Activated CD4-positive, alpha-beta memory T cell treated with anti-CD3 and anti-CD28 coated beads, Interleukin-2, amount 10 ng/mL, durations not matched to agents 7 days and 5 days (primary cell): ENCODE results near the gene DUSP10. TPM values are rescaled to one million over a fixed set of nuclear protein-coding genes. Genes with fewer than 3 reads are reported as not detected.
A peak's percentile ranks its signal among the peaks of the same experiment; 100 is the strongest.

Source experiments
- CTCF ChIA-PET: fragments of 350-600 bp; sonication (Branson Sonifier 250); formaldehyde crosslinking; loops from one replicate; lab custom pipeline; 2021; ENCODE audit warnings: antibody characterized with exemption, inconsistent platforms; lab: Charles Lee
- POLR2A ChIA-PET: fragments of 350-600 bp; sonication (Branson Sonifier 250); formaldehyde crosslinking; loops from one replicate; lab custom pipeline; 2021; ENCODE audit warnings: antibody characterized with exemption; lab: Charles Lee
- DNase-seq: peaks from one replicate; pipeline ENCODE4 v3.0.0-alpha.2; 2020
- H3K27ac Mint-ChIP-seq: one replicate; pipeline ENCODE4 v1.8.0; 2021; ENCODE audit warnings: mild to moderate bottlenecking, mixed read lengths
- H3K27me3 Mint-ChIP-seq: one replicate; pipeline ENCODE4 v1.8.0; 2021; ENCODE audit warnings: mixed read lengths
- H3K36me3 Mint-ChIP-seq: one replicate; pipeline ENCODE4 v1.8.0; 2021; ENCODE audit warnings: low read depth, mixed read lengths
- H3K4me1 Mint-ChIP-seq: one replicate; pipeline ENCODE4 v1.8.0; 2021; ENCODE audit warnings: mixed read lengths
- H3K4me3 Mint-ChIP-seq: one replicate; pipeline ENCODE4 v1.8.0; 2021; ENCODE audit warnings: mild to moderate bottlenecking, mixed read lengths
- H3K9me3 Mint-ChIP-seq: one replicate; pipeline ENCODE4 v1.8.0; 2021; ENCODE audit warnings: mixed read lengths
- total RNA-seq, 2 experiments: library from RNA; stranded (reverse); gene quantifications; one replicate each; pipeline ENCODE4 v1.2.3, GENCODE V29; 2021

Gene DUSP10
- total RNA-seq, 2 experiments from 2014 or later = 18.8 to 20.5 TPM

- POLR2A ChIA-PET = interaction anchor here (1.4 kb wide), 1 partner anchor 18 kb away, joined by 4 read pairs; no protein-coding TSS in a partner anchor
- no peak overlapping the region for H3K27ac Mint-ChIP-seq
Observed at GRCh38 chr1:221761354-221762002, 19.6 kb upstream of the DUSP10 start.

DNA sequence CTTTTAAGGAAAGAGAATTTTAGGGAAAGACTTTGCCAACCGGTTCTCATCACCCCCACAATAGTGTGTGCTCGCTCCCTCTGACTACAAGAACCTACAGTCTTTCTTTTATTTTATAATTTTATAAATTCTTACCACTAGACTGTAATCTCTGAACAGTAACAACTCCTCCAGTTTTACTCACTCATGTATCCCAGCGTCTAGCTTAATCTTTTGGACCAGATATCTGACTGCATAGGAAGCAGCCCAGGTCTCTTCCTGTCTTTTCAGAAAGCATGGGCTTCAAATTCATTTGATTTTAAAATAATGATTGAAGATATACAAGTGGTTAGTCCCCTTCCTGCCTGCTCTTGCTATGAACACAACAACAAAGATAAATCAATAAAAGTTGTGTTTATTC lies 19.0 kb upstream of the DUSP10 start:
- Mint-ChIP-seq H3K4me3 (no peak overlapping the region), H3K4me1 (peaks cover 44% of the 10 kb centered on the region), H3K27ac (no peak overlapping the region), H3K9me3 (no peaks in the 10 kb centered on the region), H3K27me3 (no peaks in the 10 kb centered on the region), H3K36me3 (peaks cover 3% of the 10 kb centered on the region)
- POLR2A ChIA-PET = interaction anchor here (1.4 kb wide), 1 partner anchor 17 kb away, joined by 4 read pairs; no protein-coding TSS in a partner anchor
- CTCF ChIA-PET = no interaction called here
- no peak for DNase-seq

More at GRCh38 chr1:221761354-221762002, 19.6 kb upstream of the DUSP10 start:
- Mint-ChIP-seq H3K4me1 (peaks cover 42% of the 10 kb centered on the region), H3K4me3 (no peak overlapping the region), H3K27me3 (no peaks in the 10 kb centered on the region), H3K36me3 (peaks cover 3% of the 10 kb centered on the region), H3K9me3 (no peaks in the 10 kb centered on the region)
- CTCF ChIA-PET = interaction anchor here (0.9 kb wide), 1 partner anchor 18 kb away, joined by 3 read pairs; no protein-coding TSS in a partner anchor
- DNase-seq = no peak

DNA sequence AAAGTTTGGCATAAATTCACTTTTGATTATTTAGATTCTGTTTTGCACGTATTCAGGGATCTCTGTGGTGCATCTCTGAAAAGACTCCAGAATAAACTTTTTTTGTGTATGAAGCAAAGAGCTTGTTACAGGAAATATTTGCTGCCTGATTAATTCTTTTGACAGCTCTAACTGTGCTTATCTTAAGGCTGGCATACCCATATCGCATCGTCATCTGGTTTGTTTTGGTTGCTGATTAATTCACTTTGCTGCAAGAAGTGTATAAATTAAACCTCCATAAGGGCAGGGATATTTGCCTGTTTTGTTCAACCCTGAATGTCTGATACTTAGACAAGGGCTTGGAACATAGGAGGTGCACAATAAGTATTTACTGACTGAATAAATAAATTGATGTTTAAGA lies 17.5 kb upstream of the DUSP10 start:
- DNase-seq = no peak
- no peak overlapping the region for H3K27ac Mint-ChIP-seq
- peaks cover 52% of the 10 kb centered on the region for H3K4me1 Mint-ChIP-seq
- peaks cover 8% of the 10 kb centered on the region for H3K36me3 Mint-ChIP-seq
- H3K27me3 Mint-ChIP-seq = no peaks in the 10 kb centered on the region
- ChIA-PET CTCF (no interaction called here), POLR2A (interaction anchor here (5.5 kb wide), 1 partner anchor 18 kb away, joined by 28 read pairs; the partner anchor contains the start of gene DUSP10)
- H3K4me3 Mint-ChIP-seq = no peak overlapping the region
- H3K9me3 Mint-ChIP-seq = peaks cover 4% of the 10 kb centered on the region

DNA sequence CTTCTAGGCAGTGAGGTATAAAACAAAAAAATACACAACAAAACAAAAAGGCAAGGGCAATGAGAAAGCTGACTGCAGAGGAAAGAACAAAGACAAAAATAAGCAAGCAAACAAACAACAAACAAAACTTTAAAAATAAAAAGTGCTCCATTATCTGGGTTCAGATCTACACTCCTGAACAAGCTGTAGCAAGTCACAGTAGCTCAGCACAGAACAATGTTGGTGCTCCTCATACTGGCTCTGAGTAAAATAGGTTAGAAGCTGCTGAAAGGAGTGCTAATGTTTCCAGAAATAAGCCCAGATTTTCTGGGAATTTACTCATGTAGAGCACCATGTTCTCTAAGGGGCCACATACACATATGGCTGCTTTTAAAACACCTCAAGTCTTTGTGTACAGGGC lies 16.6 kb upstream of the DUSP10 start:
- Mint-ChIP-seq H3K27me3 (no peaks in the 10 kb centered on the region), H3K36me3 (peaks cover 15% of the 10 kb centered on the region), H3K4me1 (peaks cover 62% of the 10 kb centered on the region), H3K9me3 (peaks cover 7% of the 10 kb centered on the region), H3K27ac (no peak overlapping the region), H3K4me3 (no peak overlapping the region)
- POLR2A ChIA-PET = interaction anchor here (5.5 kb wide), 1 partner anchor 17 kb away, joined by 28 read pairs; the partner anchor contains the start of gene DUSP10
- CTCF ChIA-PET = no interaction called here
- no peak for DNase-seq

DNA sequence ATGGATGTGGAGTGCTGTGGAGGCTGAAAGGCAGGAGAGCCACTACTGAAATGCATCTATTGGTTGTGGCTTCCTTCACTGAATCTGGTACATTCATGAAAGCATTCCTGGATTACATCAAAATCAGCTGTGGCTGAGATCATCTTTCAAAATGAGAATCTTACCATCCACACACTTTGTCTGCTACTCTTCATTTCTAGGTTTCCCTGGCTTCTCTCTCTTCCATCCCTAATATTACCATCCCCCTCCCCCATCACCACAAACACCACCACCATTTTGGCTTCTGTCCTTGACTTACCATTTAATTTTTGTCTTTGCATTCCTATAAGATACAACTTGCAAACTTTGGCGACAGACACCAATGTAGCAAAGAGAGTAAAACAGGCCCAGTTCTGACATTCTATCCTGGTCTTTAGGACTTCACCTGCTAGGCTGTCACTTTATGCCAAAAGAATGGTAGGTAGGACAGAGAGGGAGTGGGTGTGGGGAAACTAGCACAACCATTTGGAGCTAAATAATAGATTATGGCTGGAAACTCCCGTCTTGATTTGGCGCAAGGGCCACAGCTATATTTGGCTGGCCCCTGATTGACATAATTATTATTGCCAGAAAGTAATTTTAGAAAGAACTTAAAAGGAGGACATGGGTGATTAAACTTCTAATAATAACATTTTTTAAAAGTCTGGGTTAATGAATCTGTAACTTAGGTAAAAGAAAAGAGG lies 15.1 kb upstream of the DUSP10 start:
- ChIA-PET CTCF (interaction anchor here (0.9 kb wide), 1 partner anchor 16 kb away, joined by 3 read pairs; no protein-coding TSS in a partner anchor), POLR2A (interaction anchor here (0.7 to 5.5 kb wide), 4 partner anchors 13 to 22 kb away, joined by 3 to 28 read pairs (median 4); partner anchors contain the start of gene DUSP10)
- Mint-ChIP-seq H3K9me3 (peaks cover 10% of the 10 kb centered on the region), H3K27me3 (no peaks in the 10 kb centered on the region), H3K4me3 (no peak overlapping the region), H3K36me3 (peaks cover 16% of the 10 kb centered on the region), H3K4me1 (peaks cover 66% of the 10 kb centered on the region), H3K27ac (no peak overlapping the region)
- no peak for DNase-seq

DNA sequence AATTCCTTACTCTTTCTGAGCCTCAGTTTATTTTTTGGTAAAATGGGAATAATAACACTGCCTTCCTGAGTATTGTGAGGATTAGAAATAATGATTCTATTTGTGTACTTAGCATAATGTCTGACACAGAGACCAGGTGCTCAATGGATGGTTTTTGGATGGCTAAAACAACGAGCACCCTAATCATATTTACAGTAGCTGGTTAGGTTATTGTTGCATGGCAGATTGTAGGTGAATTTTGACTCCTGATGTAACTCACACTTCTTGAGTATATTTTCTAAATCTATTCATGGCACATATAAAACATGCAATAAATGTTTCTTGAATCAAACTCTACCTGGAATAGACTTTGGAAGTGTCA lies 11.9 kb upstream of the DUSP10 start:
- ChIA-PET POLR2A (interaction anchor here (1.2 kb wide), 1 partner anchor 10 kb away, joined by 3 read pairs; no protein-coding TSS in a partner anchor), CTCF (no interaction called here)
- Mint-ChIP-seq H3K36me3 (peaks cover 27% of the 10 kb centered on the region), H3K27me3 (no peaks in the 10 kb centered on the region), H3K4me3 (peak overlapping the region; percentile 60), H3K9me3 (peaks cover 19% of the 10 kb centered on the region), H3K4me1 (peaks cover 47% of the 10 kb centered on the region), H3K27ac (peak overlapping the region; percentile 68)
- no peak for DNase-seq

DNA sequence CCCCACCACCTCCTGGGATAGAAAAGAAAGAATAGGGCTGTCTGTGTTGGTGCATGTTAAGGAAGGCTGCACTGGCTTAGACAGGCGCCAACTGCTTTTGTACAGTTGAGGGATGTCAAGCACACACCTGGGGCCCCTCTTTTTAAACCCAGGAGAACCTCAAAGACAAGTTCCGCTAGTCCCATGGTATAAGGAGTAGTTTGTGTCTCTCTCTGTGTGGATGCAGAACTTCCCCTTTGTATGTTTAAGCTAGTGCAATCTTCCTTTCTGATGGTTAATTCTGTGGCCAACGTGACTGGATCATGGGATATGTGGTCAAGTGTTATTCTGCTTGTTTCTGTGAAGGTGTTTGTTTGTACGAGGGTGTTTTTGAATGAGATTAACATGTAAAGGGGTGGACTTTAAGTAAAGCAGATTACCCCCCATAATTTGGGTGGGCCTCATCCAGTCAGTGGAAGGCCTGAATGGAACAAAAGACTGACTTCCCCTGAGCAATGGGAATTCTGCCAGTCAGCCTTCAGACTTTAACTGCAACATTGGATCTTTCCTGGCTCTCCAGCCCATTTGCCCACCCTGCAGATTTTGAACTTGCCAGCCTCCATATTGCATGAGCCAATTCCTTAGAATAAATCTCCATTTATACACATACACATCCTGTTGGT lies 9.5 kb upstream of the DUSP10 start:
- CTCF ChIA-PET = no interaction called here
- Mint-ChIP-seq H3K9me3 (peaks cover 19% of the 10 kb centered on the region), H3K4me1 (peaks cover 28% of the 10 kb centered on the region), H3K4me3 (no peak overlapping the region), H3K27me3 (no peaks in the 10 kb centered on the region), H3K27ac (no peak overlapping the region), H3K36me3 (peaks cover 24% of the 10 kb centered on the region)
- no peak for DNase-seq
- POLR2A ChIA-PET = interaction anchor here (1.8 kb wide), 1 partner anchor 10 kb away, joined by 8 read pairs; the partner anchor contains the start of gene DUSP10

DNA sequence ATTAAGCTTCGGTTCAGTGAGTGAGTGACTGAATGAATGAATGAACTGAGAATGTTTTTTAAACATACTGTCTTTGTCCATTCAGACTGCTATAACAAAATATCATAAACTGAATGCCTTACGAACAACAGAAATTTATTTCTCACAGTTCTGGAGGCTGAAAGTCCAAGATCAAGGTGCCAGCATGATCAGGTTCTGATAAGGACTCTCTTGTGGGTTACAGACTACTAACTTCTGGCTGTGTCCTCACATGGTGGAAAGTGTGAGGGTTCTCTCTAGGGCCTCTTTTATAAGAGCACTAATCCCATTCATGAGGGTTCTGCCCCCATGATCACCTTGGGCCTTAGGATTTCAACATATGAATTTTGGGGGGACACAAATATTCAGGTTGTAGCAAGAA lies 7.1 kb upstream of the DUSP10 start:
- Mint-ChIP-seq H3K36me3 (peaks cover 15% of the 10 kb centered on the region), H3K4me1 (peaks cover 14% of the 10 kb centered on the region), H3K27ac (no peak overlapping the region), H3K27me3 (no peaks in the 10 kb centered on the region), H3K9me3 (peaks cover 16% of the 10 kb centered on the region), H3K4me3 (no peak overlapping the region)
- ChIA-PET CTCF (no interaction called here), POLR2A (no interaction called here)
- no peak for DNase-seq

- Mint-ChIP-seq H3K4me1 (peaks cover 13% of the 10 kb centered on the region), H3K36me3 (peaks cover 11% of the 10 kb centered on the region), H3K9me3 (peaks cover 9% of the 10 kb centered on the region), H3K27ac (no peak overlapping the region), H3K27me3 (no peaks in the 10 kb centered on the region), H3K4me3 (no peak overlapping the region)
- ChIA-PET CTCF (no interaction called here), POLR2A (no interaction called here)
- DNase-seq = no peak
Observed at GRCh38 chr1:221747839-221748238, 6.0 kb upstream of the DUSP10 start.

DNA sequence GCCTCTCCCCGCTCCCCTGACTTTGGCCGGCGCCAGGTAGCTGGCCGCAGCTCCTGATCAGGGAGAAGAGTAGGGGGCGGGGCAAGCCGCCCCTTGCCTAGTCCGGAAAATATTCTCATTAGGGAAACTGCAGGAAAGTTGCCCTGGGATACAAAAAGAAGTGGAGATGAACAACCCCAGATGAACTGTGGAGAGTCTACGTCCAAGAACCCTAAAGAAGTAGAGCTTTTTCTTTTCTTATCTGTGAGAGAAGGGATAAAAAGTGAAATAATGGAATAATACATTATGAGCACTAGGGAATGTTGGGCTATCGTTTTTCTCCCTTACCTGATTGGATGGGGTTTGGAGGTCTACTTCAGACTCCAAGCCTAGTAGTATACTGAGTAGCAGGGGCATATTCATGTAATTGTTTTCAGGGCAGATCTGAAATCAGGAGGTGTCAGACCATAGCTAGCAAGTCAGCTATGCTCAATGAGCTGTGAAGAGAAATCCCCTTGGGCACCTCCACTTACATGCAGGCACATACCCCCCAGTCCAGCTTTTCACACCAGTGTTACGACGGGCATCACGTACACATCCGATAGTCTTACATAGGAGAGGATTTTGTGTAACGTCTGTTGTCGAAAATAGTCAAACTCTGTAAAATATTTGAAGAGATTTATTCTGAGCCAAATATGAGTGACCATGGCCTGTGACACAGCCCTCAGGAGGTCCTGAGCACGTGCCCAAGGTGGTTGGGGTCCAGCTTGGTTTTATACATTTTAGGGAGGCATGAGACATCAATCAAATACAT lies 1.7 kb upstream of the DUSP10 start:
- Mint-ChIP-seq H3K27me3 (no peaks in the 10 kb centered on the region), H3K9me3 (no peaks in the 10 kb centered on the region), H3K4me1 (peaks cover 11% of the 10 kb centered on the region), H3K4me3 (peak overlapping the region; percentile 78), H3K27ac (peak overlapping the region; percentile 83), H3K36me3 (no peaks in the 10 kb centered on the region)
- DNase-seq = no peak
- ChIA-PET POLR2A (interaction anchor here (0.6 to 7.7 kb wide), 26 partner anchors 10 to 711 kb away, joined by 3 to 299 read pairs (median 4); no protein-coding TSS in a partner anchor), CTCF (interaction anchor here (0.6 to 4.8 kb wide), 9 partner anchors 18 to 712 kb away, joined by 3 to 82 read pairs (median 3); no protein-coding TSS in a partner anchor)

- H3K27me3 Mint-ChIP-seq = no peaks in the 10 kb centered on the region
- peak; percentile 89 for DNase-seq
- H3K36me3 Mint-ChIP-seq = no peaks in the 10 kb centered on the region
- peaks cover 11% of the 10 kb centered on the region for H3K4me1 Mint-ChIP-seq
- peak overlapping the region; percentile 83 for H3K27ac Mint-ChIP-seq
- CTCF ChIA-PET = interaction anchor here (0.8 to 4.8 kb wide), 23 partner anchors 12 to 970 kb away, joined by 3 to 82 read pairs (median 4); partner anchors contain the start of genes AIDA and BROX
- POLR2A ChIA-PET = interaction anchor here (0.6 to 7.7 kb wide), 45 partner anchors 8 to 851 kb away, joined by 3 to 299 read pairs (median 4); no protein-coding TSS in a partner anchor
- H3K4me3 Mint-ChIP-seq = peak overlapping the region; percentile 78
- H3K9me3 Mint-ChIP-seq = no peaks in the 10 kb centered on the region
Observed at GRCh38 chr1:221742555-221743415, 896 bp upstream of the DUSP10 start.
